ENCODE measurements around the gene TNFSF8.
A peak's percentile ranks its signal among the peaks of the same experiment; 100 is the strongest.

- TF ChIP-seq, protein P1, sequence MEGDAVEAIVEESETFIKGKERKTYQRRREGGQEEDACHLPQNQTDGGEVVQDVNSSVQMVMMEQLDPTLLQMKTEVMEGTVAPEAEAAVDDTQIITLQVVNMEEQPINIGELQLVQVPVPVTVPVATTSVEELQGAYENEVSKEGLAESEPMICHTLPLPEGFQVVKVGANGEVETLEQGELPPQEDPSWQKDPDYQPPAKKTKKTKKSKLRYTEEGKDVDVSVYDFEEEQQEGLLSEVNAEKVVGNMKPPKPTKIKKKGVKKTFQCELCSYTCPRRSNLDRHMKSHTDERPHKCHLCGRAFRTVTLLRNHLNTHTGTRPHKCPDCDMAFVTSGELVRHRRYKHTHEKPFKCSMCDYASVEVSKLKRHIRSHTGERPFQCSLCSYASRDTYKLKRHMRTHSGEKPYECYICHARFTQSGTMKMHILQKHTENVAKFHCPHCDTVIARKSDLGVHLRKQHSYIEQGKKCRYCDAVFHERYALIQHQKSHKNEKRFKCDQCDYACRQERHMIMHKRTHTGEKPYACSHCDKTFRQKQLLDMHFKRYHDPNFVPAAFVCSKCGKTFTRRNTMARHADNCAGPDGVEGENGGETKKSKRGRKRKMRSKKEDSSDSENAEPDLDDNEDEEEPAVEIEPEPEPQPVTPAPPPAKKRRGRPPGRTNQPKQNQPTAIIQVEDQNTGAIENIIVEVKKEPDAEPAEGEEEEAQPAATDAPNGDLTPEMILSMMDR (tag by site-specific recombination; IDR thresholded peaks at IDR 0.05): no peak
- TF ChIP-seq, protein P2, sequence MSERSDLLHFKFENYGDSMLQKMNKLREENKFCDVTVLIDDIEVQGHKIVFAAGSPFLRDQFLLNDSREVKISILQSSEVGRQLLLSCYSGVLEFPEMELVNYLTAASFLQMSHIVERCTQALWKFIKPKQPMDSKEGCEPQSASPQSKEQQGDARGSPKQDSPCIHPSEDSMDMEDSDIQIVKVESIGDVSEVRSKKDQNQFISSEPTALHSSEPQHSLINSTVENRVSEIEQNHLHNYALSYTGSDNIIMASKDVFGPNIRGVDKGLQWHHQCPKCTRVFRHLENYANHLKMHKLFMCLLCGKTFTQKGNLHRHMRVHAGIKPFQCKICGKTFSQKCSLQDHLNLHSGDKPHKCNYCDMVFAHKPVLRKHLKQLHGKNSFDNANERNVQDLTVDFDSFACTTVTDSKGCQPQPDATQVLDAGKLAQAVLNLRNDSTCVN (tag by site-specific recombination; optimal IDR thresholded peaks at IDR 0.05): no peak
- TF ChIP-seq ZNF274 (IDR thresholded peaks at IDR 0.05; ENCODE audit: low read length): no peak
- TF ChIP-seq ZNF274 (tag by site-specific recombination; IDR thresholded peaks at IDR 0.05; ENCODE audit: borderline replicate concordance): no peak
- TF ChIP-seq ZNF292 (tag by site-specific recombination; IDR thresholded peaks at IDR 0.05; ENCODE audit: borderline replicate concordance, low read depth): no peak
- TF ChIP-seq WT1 (tag by site-specific recombination; IDR thresholded peaks at IDR 0.05): no peak
- TF ChIP-seq ZNF239 (tag by site-specific recombination; IDR thresholded peaks at IDR 0.05): no peak
- TF ChIP-seq, protein P3, sequence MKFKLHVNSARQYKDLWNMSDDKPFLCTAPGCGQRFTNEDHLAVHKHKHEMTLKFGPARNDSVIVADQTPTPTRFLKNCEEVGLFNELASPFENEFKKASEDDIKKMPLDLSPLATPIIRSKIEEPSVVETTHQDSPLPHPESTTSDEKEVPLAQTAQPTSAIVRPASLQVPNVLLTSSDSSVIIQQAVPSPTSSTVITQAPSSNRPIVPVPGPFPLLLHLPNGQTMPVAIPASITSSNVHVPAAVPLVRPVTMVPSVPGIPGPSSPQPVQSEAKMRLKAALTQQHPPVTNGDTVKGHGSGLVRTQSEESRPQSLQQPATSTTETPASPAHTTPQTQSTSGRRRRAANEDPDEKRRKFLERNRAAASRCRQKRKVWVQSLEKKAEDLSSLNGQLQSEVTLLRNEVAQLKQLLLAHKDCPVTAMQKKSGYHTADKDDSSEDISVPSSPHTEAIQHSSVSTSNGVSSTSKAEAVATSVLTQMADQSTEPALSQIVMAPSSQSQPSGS (tag by site-specific recombination; IDR thresholded peaks at IDR 0.05; ENCODE audit: low read depth): peak; percentile 62; the same call in 1 of the 2 replicates
- no peak for TF ChIP-seq ZNF521 (tag by site-specific recombination; IDR thresholded peaks at IDR 0.05)
These were observed 35.6 kb downstream of the TNFSF8 start for GRCh38 chr9:114894609-114895433.
